PFSK-1 (cell line): ENCODE results near the gene GHR.

Source experiments
- FOXP2 ChIP-seq: optimal IDR thresholded peaks from 2 replicates; pipeline ENCODE3; 2011; ENCODE audit warnings: borderline replicate concordance, control low read depth, inconsistent platforms; ENCODE audit not compliant: insufficient read depth; ENCODE audit errors: extremely low read length, extremely low read depth
- POLR2AphosphoS5 ChIP-seq: IDR thresholded peaks from 2 replicates; pipeline ENCODE4 v1.6.1; 2012; ENCODE audit warnings: low read depth, mild to moderate bottlenecking, control low read depth, low read length, moderate library complexity
- REST ChIP-seq, 2 experiments: IDR thresholded peaks; 2 replicates each; pipeline versions ENCODE4 v1.6.1 to v1.8.0; 2011 to 2012; ENCODE audit warnings: low read depth in 2 of 2, low read length in 2 of 2, control low read depth in 1 of 2, inconsistent platforms in 1 of 2, mild to moderate bottlenecking in 1 of 2, moderate library complexity in 1 of 2; ENCODE audit not compliant: insufficient read depth in 1 of 2
- TAF1 ChIP-seq: IDR thresholded peaks from 2 replicates; pipeline ENCODE4 v1.6.1; 2012; ENCODE audit warnings: low read length, control low read depth, borderline replicate concordance; ENCODE audit not compliant: insufficient read depth

GRCh38 chr5:42436051-42436450, 12.8 kb downstream of the GHR start:
- TF ChIP-seq TAF1 (no peak), POLR2AphosphoS5 (no peak), REST (IDR thresholded peaks at IDR 0.05; ENCODE audit: insufficient read depth in 1 of 2, low read depth in 2 of 2, low read length in 2 of 2) (no peak), FOXP2 (no peak)
